HG02852 (cell line): ENCODE data around the gene PRSS8.

Source experiments
- ATAC-seq: cut with Tn5 transposase; IDR thresholded peaks from one replicate; pipeline ENCODE4 v1.9.1; 2021; ENCODE audit warnings: mild to moderate bottlenecking, moderate library complexity; ENCODE audit not compliant: unreplicated experiment

The PRSS8 gene

GRCh38 chr16:31129568-31130335 is 5.8 kb downstream of the PRSS8 start:
- no peak for ATAC-seq

DNA sequence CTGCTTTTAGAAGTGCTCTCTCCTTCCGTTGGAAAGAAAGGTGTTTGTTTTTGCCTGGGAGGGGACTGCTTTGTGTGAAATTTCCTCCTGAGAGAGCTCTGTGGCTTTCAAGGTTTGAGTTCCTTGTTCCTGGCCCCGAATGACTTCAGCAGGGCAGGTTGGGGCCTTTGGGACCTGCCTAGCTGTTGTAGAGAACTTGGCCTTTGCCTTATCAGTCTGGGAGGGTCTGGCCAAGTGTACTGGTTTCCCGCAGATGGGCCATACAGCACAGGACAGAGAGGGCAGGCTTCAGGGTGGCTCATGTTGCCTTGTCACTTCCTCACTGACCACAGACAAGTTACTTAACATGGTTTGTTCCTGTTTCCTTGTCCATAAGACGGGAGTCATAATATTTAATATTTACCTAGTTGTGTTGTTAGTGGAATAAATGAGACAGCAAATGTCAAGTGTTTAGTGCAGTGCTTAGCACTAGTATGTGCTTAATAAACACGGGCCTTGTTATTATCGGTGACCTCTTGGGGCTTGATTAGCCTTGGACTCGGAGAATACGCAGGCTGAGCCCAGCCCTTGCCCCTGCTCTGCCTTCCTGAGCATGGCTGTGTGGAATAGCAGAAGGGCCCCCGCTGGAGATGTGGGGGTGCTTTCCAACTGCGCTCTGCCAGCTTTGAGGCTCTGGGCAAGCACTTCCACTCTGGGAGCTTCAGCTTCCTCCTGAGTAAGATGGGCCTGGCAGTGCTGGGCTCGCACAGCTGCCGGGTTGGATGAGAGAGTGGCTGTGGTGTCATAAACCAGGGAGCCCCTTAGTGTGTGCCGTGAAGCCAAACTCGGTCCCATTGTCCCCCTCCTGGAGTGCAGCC is 6.6 kb downstream of the PRSS8 start:
- no peak for ATAC-seq

GRCh38 chr16:31127182-31127581 is 8.3 kb downstream of the PRSS8 start:
- no peak for ATAC-seq

DNA sequence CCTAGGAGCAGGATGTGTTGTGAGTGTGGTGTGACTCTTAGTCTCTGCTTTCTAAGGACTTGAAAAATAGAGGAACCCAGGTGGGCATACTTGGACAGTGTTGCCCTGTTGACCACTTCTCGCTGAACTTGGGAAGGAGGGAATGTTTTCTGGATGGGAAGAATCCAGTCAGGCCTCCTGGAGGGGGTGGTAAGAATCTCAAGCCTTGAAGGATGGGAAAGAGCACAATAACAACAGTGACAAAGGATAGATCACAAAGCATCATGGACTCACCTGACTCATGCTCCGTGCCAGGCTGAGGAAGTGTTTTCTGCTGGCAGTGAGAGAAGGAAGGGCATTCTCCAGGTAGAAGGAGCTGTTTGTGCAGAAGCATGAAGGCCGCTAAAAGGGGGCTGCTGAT is 9.7 kb downstream of the PRSS8 start:
- no peak for ATAC-seq

- no peak for ATAC-seq
Observed at GRCh38 chr16:31120129-31120528, 15.4 kb downstream of the PRSS8 start.

DNA sequence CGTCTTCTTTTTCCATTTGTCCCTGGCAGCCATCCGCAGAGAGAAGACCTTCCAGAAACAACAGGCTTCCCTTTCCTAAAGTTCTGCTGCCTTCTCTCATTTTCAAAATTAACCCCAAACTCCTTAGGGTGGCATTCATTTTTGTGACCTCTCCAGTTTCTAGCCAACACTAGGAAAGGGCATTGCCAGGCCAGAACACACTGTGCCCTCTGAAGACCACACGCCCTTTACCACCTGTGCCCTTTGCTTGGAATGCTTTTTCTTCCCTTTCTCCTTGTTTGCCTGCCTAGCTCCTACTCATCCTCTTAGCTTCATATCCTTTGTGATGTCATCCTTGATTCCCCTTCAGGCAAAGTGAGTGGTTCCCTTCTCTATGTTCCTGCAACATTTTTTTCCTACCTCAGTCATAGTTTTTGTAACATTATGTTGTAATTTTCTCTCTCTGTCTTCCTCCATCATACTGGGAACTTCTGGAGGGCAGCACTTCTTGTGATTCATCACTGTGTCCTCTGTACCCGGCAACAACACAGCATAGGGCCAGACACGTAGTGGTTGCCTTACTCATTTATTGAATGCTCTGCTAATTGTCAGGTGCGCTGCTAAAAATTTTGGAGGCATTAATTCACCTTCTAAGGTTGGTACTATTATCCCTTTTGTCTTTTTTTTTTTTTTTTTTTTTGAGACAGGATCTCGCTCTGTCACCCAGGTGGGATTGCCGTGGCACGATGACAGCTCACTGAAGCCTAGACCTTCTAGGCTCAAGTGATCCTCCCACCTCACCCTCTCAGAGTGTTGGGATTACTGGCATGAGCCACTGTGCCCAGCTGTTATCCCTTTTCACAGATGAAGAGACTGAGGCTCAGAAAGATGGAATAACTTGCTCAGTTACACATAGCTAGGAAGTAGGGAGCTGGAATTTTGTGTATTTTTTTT is 17.0 kb downstream of the PRSS8 start:
- no peak for ATAC-seq

GRCh38 chr16:31117384-31118222 is 17.9 kb downstream of the PRSS8 start, which contains the start of gene KAT8:
Gene KAT8, plus strand, starts transcription at chr16:31117664. Its CDS starts 18 bp downstream, at chr16:31117682.
- peak; percentile 90 for ATAC-seq

GRCh38 chr16:31114468-31114867 is 21.1 kb downstream of the PRSS8 start:
- no peak for ATAC-seq

DNA sequence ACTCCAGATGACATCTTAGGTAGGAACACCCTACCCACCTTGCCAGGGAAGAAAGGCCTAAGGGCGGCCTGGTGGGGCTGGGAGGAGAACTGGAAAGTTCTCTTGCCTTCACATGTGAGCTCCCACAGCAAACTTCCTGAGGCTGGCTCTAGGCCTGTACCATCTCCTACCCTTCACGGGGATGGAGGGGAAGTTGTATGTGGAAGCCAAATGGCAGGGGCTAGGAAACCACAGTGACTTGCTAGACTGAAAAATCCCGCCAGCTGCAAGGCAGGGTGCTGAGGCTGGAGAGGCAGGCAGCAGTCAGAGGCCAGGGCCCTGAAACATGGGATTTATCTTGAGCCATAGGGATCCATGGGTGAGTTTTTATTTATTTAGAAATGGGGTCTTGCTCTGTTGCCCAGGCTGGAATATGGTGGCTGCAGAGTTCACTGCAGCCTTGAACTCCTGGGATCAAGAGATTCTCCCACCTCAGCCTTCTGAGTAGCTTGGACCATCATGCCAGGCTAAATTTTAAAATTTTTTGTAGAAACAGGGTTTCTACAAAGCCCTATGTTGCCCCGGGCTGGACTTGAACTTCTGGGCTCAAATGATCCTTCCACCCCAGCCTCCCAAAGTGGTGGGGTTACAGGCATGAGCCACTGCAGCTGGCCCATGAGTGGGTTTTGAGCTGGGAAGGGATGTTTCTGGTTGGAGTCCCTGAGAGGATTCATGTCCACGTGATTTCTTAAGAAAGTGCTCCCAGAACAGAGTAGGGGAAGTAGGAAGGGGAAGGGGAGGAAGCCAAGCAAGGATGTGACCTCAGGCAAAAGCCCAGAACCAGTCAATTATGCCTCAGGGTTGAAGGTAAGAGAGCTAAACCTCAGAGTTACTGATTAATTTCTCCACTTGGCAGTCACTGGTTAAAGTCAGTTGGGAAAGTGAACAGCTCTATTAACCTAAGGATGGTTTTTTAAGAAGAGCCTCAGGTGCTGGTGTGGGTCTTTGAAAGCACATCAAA is 22.1 kb downstream of the PRSS8 start:
- ATAC-seq = no peak

GRCh38 chr16:31112711-31113110 is 22.8 kb downstream of the PRSS8 start:
- no peak for ATAC-seq

DNA sequence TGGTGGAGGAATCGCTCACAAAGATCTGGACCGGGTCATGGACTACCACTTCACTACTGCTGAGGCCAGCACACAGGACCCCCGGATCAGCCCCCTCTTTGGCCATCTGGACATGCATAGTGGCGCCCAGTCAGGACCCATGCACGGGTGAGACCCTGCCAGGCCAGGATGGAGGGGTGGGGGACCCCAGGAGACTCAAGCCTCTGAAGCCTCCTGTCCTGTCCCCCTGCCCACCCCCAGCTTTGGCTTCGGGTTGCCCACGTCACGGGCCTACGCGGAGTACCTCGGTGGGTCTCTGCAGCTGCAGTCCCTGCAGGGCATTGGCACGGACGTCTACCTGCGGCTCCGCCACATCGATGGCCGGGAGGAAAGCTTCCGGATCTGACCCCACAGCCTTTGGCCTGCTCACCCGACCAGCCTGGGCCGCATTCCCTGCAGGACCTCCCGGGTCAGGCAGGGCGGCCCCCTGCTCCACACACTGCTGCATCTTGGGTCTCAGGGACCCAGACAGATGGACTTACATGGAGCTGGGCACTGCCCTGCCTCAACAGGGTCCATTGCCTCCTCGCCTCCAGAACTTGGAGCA is 23.6 kb downstream of the PRSS8 start:
- no peak for ATAC-seq

GRCh38 chr16:31110106-31111034 is 25.2 kb downstream of the PRSS8 start:
- ATAC-seq = no peak

- no peak for ATAC-seq
Observed at GRCh38 chr16:31109622-31110021, 25.9 kb downstream of the PRSS8 start.

DNA sequence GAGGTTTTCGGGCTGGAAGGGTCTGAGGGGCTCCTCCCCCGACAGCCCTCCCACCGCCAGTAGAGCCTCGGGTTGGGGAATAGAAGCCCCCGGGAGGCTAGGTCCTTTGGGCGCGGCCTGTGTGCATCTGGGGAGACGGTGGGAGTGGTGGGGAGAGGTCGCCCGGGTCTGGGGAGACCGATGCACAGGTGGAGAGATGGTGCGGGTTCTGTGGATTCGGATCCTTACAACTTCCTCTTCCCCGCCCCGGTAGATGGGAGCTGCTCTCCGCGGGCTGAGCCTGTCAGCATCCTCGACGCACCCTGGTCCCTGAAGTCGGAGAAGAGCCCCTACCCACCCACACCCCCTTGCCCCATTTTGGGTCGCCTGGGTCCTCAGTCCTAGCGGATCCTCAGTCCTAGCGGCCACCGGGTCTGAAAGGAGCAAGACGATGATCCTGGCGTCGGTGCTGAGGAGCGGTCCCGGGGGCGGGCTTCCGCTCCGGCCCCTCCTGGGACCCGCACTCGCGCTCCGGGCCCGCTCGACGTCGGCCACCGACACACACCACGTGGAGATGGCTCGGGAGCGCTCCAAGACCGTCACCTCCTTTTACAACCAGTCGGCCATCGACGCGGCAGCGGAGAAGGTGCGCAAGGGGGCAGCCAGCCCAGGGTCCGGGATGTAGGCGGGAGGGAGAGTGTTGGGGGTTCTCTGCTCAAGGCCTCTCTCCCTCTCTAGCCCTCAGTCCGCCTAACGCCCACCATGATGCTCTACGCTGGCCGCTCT is 26.6 kb downstream of the PRSS8 start:
- no peak for ATAC-seq

- ATAC-seq = peak; percentile 86
Observed at GRCh38 chr16:31108035-31108793, 27.3 kb downstream of the PRSS8 start, which contains the start of gene BCKDK. Gene BCKDK, plus strand, starts transcription at chr16:31108386. Its CDS starts 838 bp downstream, at chr16:31109224.

DNA sequence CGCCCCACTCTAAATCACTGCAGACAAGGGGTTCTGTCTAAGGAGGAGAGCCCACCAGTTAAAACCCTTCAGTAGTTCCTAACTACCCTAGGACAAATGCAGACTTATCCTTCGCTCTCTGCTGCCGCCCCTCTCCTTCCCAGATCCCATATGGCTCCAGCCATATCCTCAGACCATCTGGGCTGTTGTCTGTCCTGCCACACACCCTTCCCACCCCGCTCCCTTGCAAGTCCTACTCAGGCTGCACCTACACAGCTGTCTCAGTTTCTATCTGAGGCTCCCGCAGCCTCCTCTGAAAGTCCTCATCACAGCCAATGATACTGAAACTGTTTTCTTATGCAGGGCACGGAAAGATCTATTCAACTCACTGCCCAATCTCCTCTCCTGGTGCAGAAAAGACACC is 28.1 kb downstream of the PRSS8 start:
- peak; percentile 69 for ATAC-seq
